GM12878 (cell line): ENCODE measurements around the gene PTPRN2.

Experiments used
- CTCF ChIP-seq, 3 experiments: IDR thresholded peaks in 2 of 3; conservative IDR thresholded peaks in 1 of 3; 2 replicates each; pipeline ENCODE4 v1.5.1; 2011; ENCODE audit warnings: low read depth in 3 of 3, low read length in 3 of 3, mild to moderate bottlenecking in 3 of 3, control low read depth in 2 of 3, moderate library complexity in 2 of 3, inconsistent platforms in 1 of 3, mixed read lengths in 1 of 3; ENCODE audit not compliant: control insufficient read depth in 2 of 3, insufficient read depth in 1 of 3; ENCODE audit errors: extremely low read depth in 1 of 3
- ESRRA ChIP-seq: IDR thresholded peaks from 2 replicates; pipeline ENCODE4 v1.6.1; 2012; ENCODE audit warnings: mild to moderate bottlenecking, low read length, improper control_type of control experiment
- USF2 ChIP-seq: IDR thresholded peaks from 2 replicates; pipeline ENCODE4 v1.6.1; 2011; ENCODE audit warnings: low read depth, low read length, improper control_type of control experiment, borderline replicate concordance

DNA sequence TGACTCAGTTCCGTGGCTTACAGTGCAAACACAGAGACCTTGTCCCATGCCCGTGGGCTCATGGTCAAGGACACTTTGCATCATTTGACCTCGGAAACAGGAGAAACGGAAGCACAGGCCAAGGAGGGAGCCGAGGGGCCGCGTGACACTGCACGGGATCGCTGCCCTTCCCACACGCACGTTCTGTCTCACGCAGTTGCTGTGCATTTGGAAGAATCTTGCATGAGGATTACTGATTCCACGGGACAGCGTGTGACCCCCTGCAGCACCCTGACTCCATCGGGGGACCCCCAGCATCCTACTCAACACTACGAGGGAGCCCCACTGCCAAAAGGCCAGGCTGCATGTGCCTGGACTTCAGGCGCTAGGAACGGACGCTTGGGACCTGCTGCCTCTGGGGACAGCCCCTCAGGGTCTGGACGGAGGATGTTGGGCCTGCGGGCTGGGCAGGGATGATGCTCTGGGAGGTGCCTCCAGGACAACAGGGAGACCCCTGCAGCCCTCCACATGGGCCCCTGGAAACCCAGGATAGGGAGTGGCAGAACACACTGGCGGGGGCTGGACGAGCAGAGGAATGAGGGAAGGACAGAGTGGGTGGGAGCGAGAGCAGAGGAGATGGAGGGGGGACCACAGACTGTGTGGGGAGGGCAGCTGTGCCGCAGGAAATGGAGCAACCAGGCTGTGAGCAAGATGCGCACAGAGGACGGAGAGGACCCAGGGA, 1028.6 kb downstream of the PTPRN2 start:
- TF ChIP-seq ESRRA (no peak), CTCF (IDR thresholded peaks at IDR 0.05 in 2 of 3, conservative IDR thresholded peaks at IDR 0.05 in 1 of 3; ENCODE audit: control insufficient read depth in 2 of 3, extremely low read depth in 1 of 3, insufficient read depth in 1 of 3, low read depth in 3 of 3, low read length in 3 of 3) (no peak), USF2 (no peak)
